NCI-H1105 treated with DMSO at 0.1 percent for 48 hours (cell line): ENCODE data around the gene SLC5A3.
A peak's percentile ranks its signal among the peaks of the same experiment; 100 is the strongest.

Source experiments
- DNase-seq: peaks from one replicate; lab custom pipeline; 2025; lab: John Stamatoyannopoulos, UW

SLC5A3 gene

GRCh38 chr21:34073032-34073748 lies at the start of gene SLC5A3, which contains the start of gene MRPS6:
SLC5A3 (plus strand) TSS chr21:34073578; CDS start chr21:34095199, 21,621 bp downstream.
MRPS6 (plus strand) TSS chr21:34073578; CDS start chr21:34073701, 123 bp downstream.
- DNase-seq = peak; percentile 70

- no peak for DNase-seq
Observed at GRCh38 chr21:34023691-34024373, 49.5 kb upstream of the SLC5A3 start.

- no peak for DNase-seq
Observed at GRCh38 chr21:34024374-34024693, 49.0 kb upstream of the SLC5A3 start.

GRCh38 chr21:34027721-34028461 lies 45.5 kb upstream of the SLC5A3 start:
- no peak for DNase-seq

GRCh38 chr21:34029743-34030528 lies 43.4 kb upstream of the SLC5A3 start:
- no peak for DNase-seq

- no peak for DNase-seq
Observed at GRCh38 chr21:34031835-34032370, 41.5 kb upstream of the SLC5A3 start.

- no peak for DNase-seq
Observed at GRCh38 chr21:34034369-34035014, 38.9 kb upstream of the SLC5A3 start.

GRCh38 chr21:34035619-34036354 lies 37.6 kb upstream of the SLC5A3 start:
- DNase-seq = no peak

- DNase-seq = no peak
Observed at GRCh38 chr21:34037009-34037795, 36.2 kb upstream of the SLC5A3 start.

GRCh38 chr21:34039678-34040382 lies 33.5 kb upstream of the SLC5A3 start:
- no peak for DNase-seq

GRCh38 chr21:34042735-34043134 lies 30.6 kb upstream of the SLC5A3 start:
- no peak for DNase-seq

GRCh38 chr21:34043333-34043732 lies 30.0 kb upstream of the SLC5A3 start:
- DNase-seq = no peak

- DNase-seq = no peak
Observed at GRCh38 chr21:34046917-34047316, 26.5 kb upstream of the SLC5A3 start.

- no peak for DNase-seq
Observed at GRCh38 chr21:34047835-34048234, 25.5 kb upstream of the SLC5A3 start.

GRCh38 chr21:34052171-34052570 lies 21.2 kb upstream of the SLC5A3 start:
- DNase-seq = no peak

GRCh38 chr21:34054259-34054658 lies 19.1 kb upstream of the SLC5A3 start:
- DNase-seq = no peak

- no peak for DNase-seq
Observed at GRCh38 chr21:34055615-34056014, 17.8 kb upstream of the SLC5A3 start.

- DNase-seq = no peak
Observed at GRCh38 chr21:34061983-34062382, 11.4 kb upstream of the SLC5A3 start.

GRCh38 chr21:34065027-34065426 lies 8.4 kb upstream of the SLC5A3 start:
- DNase-seq = no peak
